H9 (cell line): ENCODE data around the gene TEX2. TPM values are rescaled to one million over a fixed set of nuclear protein-coding genes. Genes with fewer than 3 reads are reported as not detected.

Source experiments
- DNase-seq: peaks from one replicate; pipeline ENCODE4 v3.0.0-alpha.2; 2017
- H2AFZ ChIP-seq: one replicate; pipeline ENCODE4 v1.6.1; 2013; ENCODE audit warnings: mild to moderate bottlenecking, low read length, control low read depth, moderate library complexity
- H2AK5ac ChIP-seq: 2 replicates; pipeline ENCODE4 v1.6.1; 2013; ENCODE audit warnings: low read length, control low read depth, mixed read lengths; ENCODE audit not compliant: insufficient read length
- H2BK120ac ChIP-seq: one replicate; pipeline ENCODE4 v1.6.1; 2013; ENCODE audit warnings: low read depth, mild to moderate bottlenecking, low read length, control low read depth, inconsistent platforms; ENCODE audit not compliant: poor library complexity, severe bottlenecking
- H2BK12ac ChIP-seq: 2 replicates; pipeline ENCODE4 v1.6.1; 2013; ENCODE audit warnings: low read length, control low read depth, mixed read lengths, low read depth; ENCODE audit not compliant: insufficient read length
- H2BK15ac ChIP-seq: 2 replicates; pipeline ENCODE4 v1.6.1; 2013; ENCODE audit warnings: low read depth, low read length, control low read depth
- H2BK20ac ChIP-seq: one replicate; pipeline ENCODE4 v1.6.1; 2013; ENCODE audit warnings: low read depth, mild to moderate bottlenecking, low read length, control low read depth, inconsistent platforms; ENCODE audit not compliant: poor library complexity, severe bottlenecking
- H2BK5ac ChIP-seq: 2 replicates; pipeline ENCODE4 v1.6.1; 2013; ENCODE audit warnings: low read length, control low read depth, mixed read lengths; ENCODE audit not compliant: insufficient read length
- H3K14ac ChIP-seq: 2 replicates; pipeline ENCODE4 v1.6.1; 2013; ENCODE audit warnings: low read length, control low read depth; ENCODE audit not compliant: insufficient read depth
- H3K18ac ChIP-seq: 2 replicates; pipeline ENCODE4 v1.6.1; 2013; ENCODE audit warnings: low read depth, mild to moderate bottlenecking, mixed read lengths, low read length, control low read depth; ENCODE audit not compliant: insufficient read length
- H3K23ac ChIP-seq: 2 replicates; pipeline ENCODE4 v1.6.1; 2013; ENCODE audit warnings: low read length, control low read depth, mixed read lengths, low read depth; ENCODE audit not compliant: insufficient read length
- H3K23me2 ChIP-seq: 2 replicates; pipeline ENCODE4 v1.6.1; 2013; ENCODE audit warnings: low read depth, mild to moderate bottlenecking, mixed read lengths, low read length, control low read depth; ENCODE audit not compliant: insufficient read length, poor library complexity, severe bottlenecking
- H3K27ac ChIP-seq: 2 replicates; pipeline ENCODE4 v1.5.1; 2013; ENCODE audit warnings: low read length, control low read depth, mixed read lengths, low read depth; ENCODE audit not compliant: insufficient read length
- H3K27me3 ChIP-seq: 2 replicates; pipeline ENCODE4 v1.6.1; 2013; ENCODE audit warnings: low read length, control low read depth, inconsistent platforms; ENCODE audit not compliant: insufficient read depth
- H3K4ac ChIP-seq: 2 replicates; pipeline ENCODE4 v1.6.1; 2013; ENCODE audit warnings: low read depth, mild to moderate bottlenecking, control low read depth, inconsistent platforms, low read length, moderate library complexity
- H3K4me1 ChIP-seq: 2 replicates; pipeline ENCODE4 v1.6.1; 2013; ENCODE audit warnings: low read length, control low read depth, inconsistent platforms; ENCODE audit not compliant: insufficient read depth
- H3K4me2 ChIP-seq: 2 replicates; pipeline ENCODE4 v1.6.1; 2013; ENCODE audit warnings: low read length, control low read depth, mixed read lengths; ENCODE audit not compliant: insufficient read length, insufficient read depth
- H3K56ac ChIP-seq: 2 replicates; pipeline ENCODE4 v1.6.1; 2013; ENCODE audit warnings: low read depth, mild to moderate bottlenecking, mixed read lengths, low read length, control low read depth; ENCODE audit not compliant: insufficient read length
- H3K79me1 ChIP-seq: 2 replicates; pipeline ENCODE4 v1.6.1; 2013; ENCODE audit warnings: low read depth, mild to moderate bottlenecking, moderate library complexity, low read length, control low read depth, inconsistent platforms; ENCODE audit not compliant: insufficient read depth, poor library complexity, severe bottlenecking
- H3K79me2 ChIP-seq: 2 replicates; pipeline ENCODE4 v1.6.1; 2013; ENCODE audit warnings: low read length, control low read depth, inconsistent platforms; ENCODE audit not compliant: insufficient read depth
- H3K9ac ChIP-seq: 2 replicates; pipeline ENCODE4 v1.6.1; 2013; ENCODE audit warnings: low read length, control low read depth, mixed read lengths; ENCODE audit not compliant: insufficient read length; ENCODE audit errors: extremely low read depth
- H3K9me3 ChIP-seq: one replicate; pipeline ENCODE4 v1.6.1; 2013; ENCODE audit warnings: low read depth, low read length, inconsistent platforms; ENCODE audit not compliant: control insufficient read depth
- H3T11ph ChIP-seq: one replicate; pipeline ENCODE4 v1.6.1; 2013; ENCODE audit warnings: mild to moderate bottlenecking, low read length, control low read depth, inconsistent platforms
- H4K20me1 ChIP-seq: one replicate; pipeline ENCODE4 v1.6.1; 2013; ENCODE audit not compliant: control insufficient read depth, insufficient read length, insufficient read depth
- H4K5ac ChIP-seq: 2 replicates; pipeline ENCODE4 v1.6.1; 2013; ENCODE audit warnings: low read depth, mild to moderate bottlenecking, mixed read lengths, low read length, control low read depth; ENCODE audit not compliant: insufficient read length
- H4K8ac ChIP-seq: replicated peaks from 2 replicates; pipeline ENCODE4 v1.6.1; 2013; ENCODE audit warnings: low read length, control low read depth, mixed read lengths, low read depth; ENCODE audit not compliant: insufficient read length
- H4K91ac ChIP-seq: 2 replicates; pipeline ENCODE4 v1.6.1; 2013; ENCODE audit warnings: low read depth, mild to moderate bottlenecking, moderate library complexity, mixed read lengths, low read length, control low read depth; ENCODE audit not compliant: insufficient read length
- H3K27ac Mint-ChIP-seq, 3 experiments: 2 replicates in 2 of 3; 3 replicates in 1 of 3; pipeline ENCODE4 v1.8.0; 2020 to 2021; ENCODE audit warnings: mixed read lengths in 3 of 3, mild to moderate bottlenecking in 1 of 3, moderate library complexity in 1 of 3
- H3K27me3 Mint-ChIP-seq: 2 replicates; pipeline ENCODE4 v1.8.0; 2021; ENCODE audit warnings: low read depth, mild to moderate bottlenecking, moderate library complexity, mixed read lengths
- H3K36me3 Mint-ChIP-seq, 3 experiments: 2 replicates in 2 of 3; 3 replicates in 1 of 3; pipeline ENCODE4 v1.8.0; 2020 to 2021; ENCODE audit warnings: low read depth in 3 of 3, mixed read lengths in 3 of 3; ENCODE audit not compliant: insufficient read depth in 1 of 3
- H3K4me1 Mint-ChIP-seq, 2 experiments: 2 replicates each; pipeline ENCODE4 v1.8.0; 2020; ENCODE audit warnings: mixed read lengths in 2 of 2
- H3K4me3 Mint-ChIP-seq, 2 experiments: 2 replicates in 1 of 2; 3 replicates in 1 of 2; pipeline ENCODE4 v1.8.0; 2020 to 2021; ENCODE audit warnings: mild to moderate bottlenecking in 2 of 2, mixed read lengths in 2 of 2, moderate library complexity in 1 of 2
- H3K9me3 Mint-ChIP-seq, 2 experiments: 2 replicates in 1 of 2; 3 replicates in 1 of 2; pipeline ENCODE4 v1.8.0; 2020; ENCODE audit warnings: mild to moderate bottlenecking in 2 of 2, mixed read lengths in 2 of 2, moderate library complexity in 1 of 2
- WGBS: extraction: QIAGEN DNeasy Blood & Tissue Kit; methylation state at CpG from one replicate; pipeline ENCODE4 v1.1.7; 2013; ENCODE audit warnings: missing lambda C conversion rate, low lambda C conversion rate, mixed read lengths; ENCODE audit not compliant: insufficient read length; ENCODE audit errors: extremely low coverage; 5-methylcytosine and 5-hydroxymethylcytosine counted together
- total RNA-seq: library from RNA; stranded (reverse); gene quantifications from 2 replicates; pipeline ENCODE4 v1.2.1, GENCODE V29; 2021
- TF ChIP-seq, protein P1 (sequence below): fragments of 200-600 bp; sonication (generic); conservative IDR thresholded peaks from 3 replicates; pipeline ENCODE4 v1.8.0; 2021; ENCODE audit warnings: antibody characterized with exemption, mild to moderate bottlenecking

The TEX2 gene
- total RNA-seq, 1 experiment from 2014 or later, result 12.2 TPM

DNA sequence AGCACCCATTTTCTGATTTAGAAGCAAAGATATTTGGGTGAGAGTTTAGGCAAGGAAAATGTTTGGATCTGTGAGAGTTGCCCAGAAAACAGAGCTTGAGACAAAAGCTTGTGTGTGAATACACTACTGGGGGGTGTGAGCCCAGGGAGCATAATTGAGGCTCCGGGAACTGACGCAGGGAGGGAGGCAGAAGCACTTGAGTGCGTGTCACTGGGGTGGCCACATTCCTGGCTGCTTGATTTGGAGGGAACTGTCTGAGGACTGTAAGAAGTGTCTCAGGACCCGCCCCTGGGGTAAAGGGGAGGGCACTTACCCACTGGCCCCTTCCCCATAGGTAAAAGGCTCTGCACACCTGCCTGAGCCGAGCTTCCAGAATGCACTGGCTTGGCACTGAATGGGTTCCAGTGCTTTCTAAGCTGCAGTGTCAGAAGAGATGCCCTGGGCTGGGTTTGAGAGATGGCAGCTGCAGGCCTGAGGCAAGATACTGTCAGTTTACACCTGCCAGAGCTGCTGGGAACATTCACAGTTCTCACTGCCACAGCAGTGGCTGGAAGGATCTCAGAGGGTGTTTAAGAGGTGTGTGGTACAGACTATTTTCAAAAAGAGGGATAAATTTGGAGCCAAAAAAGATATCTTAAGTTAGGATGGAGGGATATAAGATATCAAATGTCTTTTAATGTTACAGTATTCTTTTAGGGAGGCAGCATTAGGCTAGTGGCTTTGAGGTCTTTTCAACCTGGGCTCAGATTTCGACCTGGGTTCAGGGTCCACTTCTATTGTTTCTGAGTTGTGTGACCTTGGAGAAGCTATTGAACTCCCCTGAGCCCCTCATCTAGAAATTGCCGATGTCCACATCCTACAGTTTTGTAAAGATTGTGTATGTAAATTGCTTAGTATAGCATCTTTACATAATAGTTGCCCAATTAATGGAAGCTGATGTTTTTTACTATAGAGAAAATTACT lies 6.9 kb upstream of the TEX2 start:
- H3K79me1 ChIP-seq, result no peaks in the 10 kb centered on the region
- no peaks in the 10 kb centered on the region for H4K20me1 ChIP-seq
- TF ChIP-seq, protein P1, sequence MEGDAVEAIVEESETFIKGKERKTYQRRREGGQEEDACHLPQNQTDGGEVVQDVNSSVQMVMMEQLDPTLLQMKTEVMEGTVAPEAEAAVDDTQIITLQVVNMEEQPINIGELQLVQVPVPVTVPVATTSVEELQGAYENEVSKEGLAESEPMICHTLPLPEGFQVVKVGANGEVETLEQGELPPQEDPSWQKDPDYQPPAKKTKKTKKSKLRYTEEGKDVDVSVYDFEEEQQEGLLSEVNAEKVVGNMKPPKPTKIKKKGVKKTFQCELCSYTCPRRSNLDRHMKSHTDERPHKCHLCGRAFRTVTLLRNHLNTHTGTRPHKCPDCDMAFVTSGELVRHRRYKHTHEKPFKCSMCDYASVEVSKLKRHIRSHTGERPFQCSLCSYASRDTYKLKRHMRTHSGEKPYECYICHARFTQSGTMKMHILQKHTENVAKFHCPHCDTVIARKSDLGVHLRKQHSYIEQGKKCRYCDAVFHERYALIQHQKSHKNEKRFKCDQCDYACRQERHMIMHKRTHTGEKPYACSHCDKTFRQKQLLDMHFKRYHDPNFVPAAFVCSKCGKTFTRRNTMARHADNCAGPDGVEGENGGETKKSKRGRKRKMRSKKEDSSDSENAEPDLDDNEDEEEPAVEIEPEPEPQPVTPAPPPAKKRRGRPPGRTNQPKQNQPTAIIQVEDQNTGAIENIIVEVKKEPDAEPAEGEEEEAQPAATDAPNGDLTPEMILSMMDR, result no peak
- H3K27me3 Mint-ChIP-seq, result peaks cover 35% of the 10 kb centered on the region
- H3K23ac ChIP-seq, result no peak overlapping the region
- no peak overlapping the region for H4K8ac ChIP-seq
- peaks cover 5% of the 10 kb centered on the region in 2 experiments; a peak in 2 of 5 replicates for H3K9me3 Mint-ChIP-seq
- no peak for DNase-seq
- no peak overlapping the region for H2AFZ ChIP-seq
- no peak overlapping the region for H2BK20ac ChIP-seq
- H3K36me3 Mint-ChIP-seq, result no peaks in the 10 kb centered on the region; a peak in 1 of 7 replicates
- H3K27me3 ChIP-seq, result peaks cover 2% of the 10 kb centered on the region
- H3K4me1 Mint-ChIP-seq, result peaks cover 6% of the 10 kb centered on the region in 2 experiments
- H3K4me3 Mint-ChIP-seq, result no peak overlapping the region
- H3T11ph ChIP-seq, result no peak overlapping the region
- no peaks in the 10 kb centered on the region for H3K23me2 ChIP-seq
- H2BK15ac ChIP-seq, result no peak overlapping the region
- no peak overlapping the region for H3K4ac ChIP-seq
- H3K27ac Mint-ChIP-seq, result no peak overlapping the region
- no peak overlapping the region for H2AK5ac ChIP-seq
- no peak overlapping the region for H4K5ac ChIP-seq
- no peak overlapping the region for H2BK5ac ChIP-seq
- H2BK12ac ChIP-seq, result no peak overlapping the region
- no peak overlapping the region for H4K91ac ChIP-seq
- no peaks in the 10 kb centered on the region for H3K9me3 ChIP-seq
- no peak overlapping the region for H3K27ac ChIP-seq
- H3K56ac ChIP-seq, result no peak overlapping the region
- no peak overlapping the region for H2BK120ac ChIP-seq
- no peak overlapping the region for H3K9ac ChIP-seq
- H3K79me2 ChIP-seq, result no peaks in the 10 kb centered on the region
- no peak overlapping the region for H3K14ac ChIP-seq
- no peak overlapping the region for H3K18ac ChIP-seq
- no peak overlapping the region for H3K4me2 ChIP-seq
- no peaks in the 10 kb centered on the region for H3K4me1 ChIP-seq
- no CpG with 5 or more reads among the region's 7 CpGs for WGBS
